GM12878 (cell line): Measurements from ENCODE around the gene APOBEC2. TPM values are rescaled to one million over a fixed set of nuclear protein-coding genes. Genes with fewer than 3 reads are reported as not detected.

ENCODE experiments used
- ATAC-seq: fragments of 200-7000 bp; cut with Tn5 transposase; 3 replicates; pipeline ENCODE4 v1.9.1; 2020; ENCODE audit warnings: mild to moderate bottlenecking, moderate library complexity
- BruUV-seq: library from RNA; stranded (reverse); fragments of 400-500 nt; replicated peaks from 2 replicates; lab custom pipeline; 2021; lab: Mats Ljungman, UMichigan
- CTCF ChIA-PET: fragments of 300-600 bp; sonication (Branson Sonifier 250); formaldehyde crosslinking; extraction: SDS; loops from one replicate; lab custom pipeline; 2021; ENCODE audit warnings: inconsistent platforms; lab: Yijun Ruan, JAX
- POLR2A ChIA-PET: fragments of 350-600 bp; formaldehyde crosslinking; extraction: SDS; loops from one replicate; lab custom pipeline; 2021; ENCODE audit warnings: inconsistent platforms; lab: Charles Lee
- RAD21 ChIA-PET: fragments of 300-600 bp; sonication (Branson Sonifier 250); formaldehyde crosslinking; loops from one replicate; lab custom pipeline; 2023; ENCODE audit warnings: antibody characterized with exemption; ENCODE audit not compliant: unreplicated experiment; lab: Charles Lee
- SMC1A ChIA-PET: fragments of 300-600 bp; sonication (Branson Sonifier 250); formaldehyde crosslinking; loops from one replicate; lab custom pipeline; 2023; ENCODE audit not compliant: unreplicated experiment, uncharacterized antibody; lab: Charles Lee
- DNase-seq: peaks from one replicate; pipeline ENCODE4 v3.0.0-alpha.2; 2011; ENCODE audit warnings: low read depth, low spot score
- FAIRE-seq: peaks from 3 replicates; lab custom pipeline; 2011; peaks lifted over from hg19 to GRCh38; lab: Jason Lieb, UNC
- H2AFZ ChIP-seq: 2 replicates; pipeline ENCODE4 v1.6.0; 2011; ENCODE audit warnings: low read depth, low read length, control low read depth; ENCODE audit not compliant: control insufficient read depth
- H3K27ac ChIP-seq: 2 replicates; pipeline ENCODE4 v1.5.1; 2011; ENCODE audit warnings: control low read depth; ENCODE audit not compliant: control insufficient read depth, insufficient read depth
- H3K27me3 ChIP-seq, 2 experiments: replicated peaks in 1 of 2; 2 replicates each; pipeline versions ENCODE4 v1.6.0 to v1.6.1; 2011; ENCODE audit warnings: low read length in 1 of 2; ENCODE audit not compliant: control insufficient read depth in 2 of 2, insufficient read depth in 2 of 2
- H3K36me3 ChIP-seq, 2 experiments: 2 replicates each; pipeline ENCODE4 v1.5.1; 2011; ENCODE audit warnings: low read length in 1 of 2; ENCODE audit not compliant: control insufficient read depth in 2 of 2, insufficient read depth in 2 of 2
- H3K4me1 ChIP-seq: 2 replicates; pipeline ENCODE4 v1.6.1; 2011; ENCODE audit warnings: mild to moderate bottlenecking, low read length, moderate library complexity, mixed read lengths; ENCODE audit not compliant: control insufficient read depth, insufficient read depth
- H3K4me2 ChIP-seq: 2 replicates; pipeline ENCODE4 v1.6.0; 2011; ENCODE audit warnings: control low read depth; ENCODE audit not compliant: control insufficient read depth, insufficient read depth
- H3K4me3 ChIP-seq: fragments of 200-600 bp; sonication (generic); 2 replicates; pipeline ENCODE4 v1.5.1; 2016
- H3K79me2 ChIP-seq: 2 replicates; pipeline ENCODE4 v1.6.0; 2011; ENCODE audit warnings: low read length; ENCODE audit not compliant: control insufficient read depth, insufficient read depth
- H3K9ac ChIP-seq: 2 replicates; pipeline ENCODE4 v1.8.0; 2011; ENCODE audit warnings: low read length, control low read depth, mixed read lengths; ENCODE audit not compliant: control insufficient read depth, insufficient read depth
- H3K9me3 ChIP-seq: replicated peaks from 3 replicates; pipeline ENCODE4 v1.5.1; 2011; ENCODE audit warnings: mild to moderate bottlenecking, low read length; ENCODE audit not compliant: control insufficient read depth, insufficient read depth
- H4K20me1 ChIP-seq: 2 replicates; pipeline ENCODE4 v1.6.0; 2011; ENCODE audit not compliant: control insufficient read depth, insufficient read depth
- ASH2L ChIP-seq: fragments of 300-600, 200-600 bp; sonication (generic); IDR thresholded peaks from 2 replicates; pipeline ENCODE4 v1.6.1; 2017; ENCODE audit warnings: low read depth, mild to moderate bottlenecking, borderline replicate concordance
- CREB1 ChIP-seq: IDR thresholded peaks from 2 replicates; pipeline ENCODE4 v1.6.1; 2012; ENCODE audit warnings: low read depth, mild to moderate bottlenecking, inconsistent platforms
- FOXM1 ChIP-seq: IDR thresholded peaks from 2 replicates; pipeline ENCODE4 v1.6.1; 2012; ENCODE audit warnings: low read depth, mild to moderate bottlenecking, inconsistent platforms, low read length, moderate library complexity
- GABPA ChIP-seq: IDR thresholded peaks from 2 replicates; pipeline ENCODE4 v1.6.1; 2014; ENCODE audit warnings: antibody characterized with exemption, low read depth, mild to moderate bottlenecking, inconsistent platforms
- MXI1 ChIP-seq: fragments of 150-350 bp; IDR thresholded peaks from 2 replicates; pipeline ENCODE4 v1.6.1; 2011; ENCODE audit warnings: low read depth, mild to moderate bottlenecking, inconsistent platforms, low read length, improper control_type of control experiment
- NBN ChIP-seq: fragments of 450-650 bp; IDR thresholded peaks from 2 replicates; pipeline ENCODE4 v1.6.1; 2016
- NR2C1 ChIP-seq: fragments of 450-650 bp; IDR thresholded peaks from 2 replicates; pipeline ENCODE4 v1.6.1; 2017; ENCODE audit warnings: antibody characterized with exemption, mild to moderate bottlenecking, moderate library complexity
- RELA ChIP-seq: fragments of 450-650 bp; IDR thresholded peaks from 2 replicates; pipeline ENCODE4 v1.8.0; 2014; ENCODE audit warnings: borderline replicate concordance; ENCODE audit not compliant: partially characterized antibody
- SP1 ChIP-seq: IDR thresholded peaks from one replicate; pipeline ENCODE4 v1.6.1; 2011; ENCODE audit warnings: low read depth, low read length
- SREBF2 ChIP-seq: IDR thresholded peaks from 2 replicates; pipeline ENCODE4 v1.6.1; 2012; ENCODE audit warnings: mild to moderate bottlenecking, low read length
- TCF3 ChIP-seq: IDR thresholded peaks from 2 replicates; pipeline ENCODE4 v1.6.1; 2012; ENCODE audit warnings: low read depth, mild to moderate bottlenecking, low read length, borderline replicate concordance; ENCODE audit not compliant: insufficient read depth
- WRNIP1 ChIP-seq: IDR thresholded peaks from 2 replicates; pipeline ENCODE4 v1.6.1; 2011; ENCODE audit warnings: low read depth, low read length, improper control_type of control experiment, borderline replicate concordance
- ZBTB33 ChIP-seq: fragments of 450-650 bp; IDR thresholded peaks from 2 replicates; pipeline ENCODE4 v1.6.1; 2017; ENCODE audit warnings: mild to moderate bottlenecking
- WGBS: methylation state at CpG from one replicate; pipeline ENCODE4 v1.1.6; 2016; ENCODE audit warnings: low lambda C conversion rate; ENCODE audit not compliant: insufficient replicate concordance, insufficient coverage; ENCODE audit errors: missing lambda C conversion rate; 5-methylcytosine and 5-hydroxymethylcytosine counted together
- in situ Hi-C: fragments of 300-500 bp; cut with MboI; formaldehyde crosslinking; loops from 9 replicates; pipeline ENCODE4 v1.14.3; 2018; ENCODE audit warnings: mixed read lengths
- intact Hi-C: fragments of 100-400 bp; cut with micrococcal nuclease; formaldehyde crosslinking; loops from one replicate; pipeline ENCODE4 v1.14.2; 2022; ENCODE audit not compliant: unreplicated experiment
- polyA plus RNA-seq, 11 experiments: library from polyadenylated mRNA; depleted of rRNA in 4 of 11; unstranded in 6 of 11; stranded (reverse) in 5 of 11; fragments of >200 nt; fragmentation: Nextera tagmentation in 4 of 11; fragmentation: Illumina TruSeq in 1 of 11; extraction: Ambion mirVana in 4 of 11; extraction: Trizol in 1 of 11; gene quantifications; 1 replicate in 1 of 11; 2 replicates in 10 of 11; pipeline versions ENCODE4 v1.2.1 to v1.2.3, GENCODE V29; 2011 to 2016; ENCODE audit warnings: inconsistent platforms in 2 of 11, missing spikeins in 2 of 11, low read depth in 1 of 11
- total RNA-seq, 4 experiments: library from RNA; depleted of rRNA in 3 of 4; stranded (reverse); fragments of >200 nt in 3 of 4; fragmentation: Illumina TruSeq in 1 of 4; extraction: Trizol in 1 of 4; gene quantifications; 2 replicates each; pipeline versions ENCODE4 v1.2.1 to v1.2.3, GENCODE V29; 2013 to 2021

The APOBEC2 gene
- total and polyA plus RNA-seq, 10 of the 15 experiments (the other 5 are each of a cell fraction or from before 2014, with no cell fraction given): 0.11 to 1.4 (median 0.87) TPM; not detected in 6

GRCh38 chr6:41056768-41057490 is 3.9 kb downstream of the APOBEC2 start:
- Histone ChIP-seq H3K9ac (no peak overlapping the region), H3K4me3 (no peak overlapping the region), H3K36me3 (no peaks in the 10 kb centered on the region; a peak in 2 of 4 replicates)
- WGBS: 84% methylated on average over 6 of the region's 6 CpGs
- TF ChIP-seq GABPA (no peak), NBN (no peak), FOXM1 (no peak), SP1 (no peak), ZBTB33 (no peak), NR2C1 (no peak), MXI1 (no peak), CREB1 (no peak), ASH2L (no peak), WRNIP1 (no peak), TCF3 (no peak), RELA (no peak), SREBF2 (no peak)
- TF ChIP-seq, all 136 proteins: peak for 0
- POLR2A ChIA-PET: interaction anchor here (1.1 to 1.2 kb wide), 2 partner anchors 12 to 16 kb away, joined by 3 read pairs; no protein-coding TSS in a partner anchor
- intact Hi-C loops: no loop called here
- no peaks in the 10 kb centered on the region for H3K27me3 ChIP-seq
- no peak overlapping the region for H3K4me2 ChIP-seq
- H3K79me2 ChIP-seq: no peaks in the 10 kb centered on the region
- no TSS peak for BruUV-seq
- RAD21 ChIA-PET: no interaction called here
- no peaks in the 10 kb centered on the region for H4K20me1 ChIP-seq
- ATAC-seq: no peak
- CTCF ChIA-PET: interaction anchor here (0.8 to 2.5 kb wide), 6 partner anchors 9 to 60 kb away, joined by 3 to 17 read pairs (median 6); partner anchors contain the start of gene UNC5CL
- H2AFZ ChIP-seq: no peak overlapping the region
- H3K9me3 ChIP-seq: no peaks in the 10 kb centered on the region
- DNase-seq: no peak
- no peak for FAIRE-seq
- no peaks in the 10 kb centered on the region for H3K4me1 ChIP-seq
- H3K27ac ChIP-seq: no peak overlapping the region
- SMC1A ChIA-PET: interaction anchor here (1.2 to 1.4 kb wide), 4 partner anchors 10 to 125 kb away, joined by 3 to 4 read pairs (median 3); partner anchors contain the start of genes NFYA and OARD1
- in situ Hi-C loops: no loop called here
